Gastrocnemius medialis (tissue), 4 donors: ENCODE results near the gene DDX54.

ENCODE experiments used
- CTCF ChIP-seq, 5 experiments: fragments of 450-650 bp in 3 of 5; fragments of 200-600 bp in 2 of 5; sonication (generic) in 2 of 5; IDR thresholded peaks in 4 of 5; conservative IDR thresholded peaks in 1 of 5; 1 replicate in 4 of 5; 2 replicates in 1 of 5; pipeline ENCODE4 v1.5.1; 2016 to 2019; ENCODE audit warnings: antibody characterized with exemption in 5 of 5, mild to moderate bottlenecking in 3 of 5, moderate library complexity in 3 of 5
- POLR2A ChIP-seq, 2 donors: fragments of 450-650 bp; IDR thresholded peaks; one replicate each; pipeline ENCODE4 v1.6.1; 2017; ENCODE audit warnings: antibody characterized with exemption in 2 of 2, mild to moderate bottlenecking in 2 of 2, moderate library complexity in 2 of 2

- TF ChIP-seq CTCF (IDR thresholded peaks at IDR 0.05 in 4 of 5, conservative IDR thresholded peaks at IDR 0.05 in 1 of 5): no peak
- TF ChIP-seq POLR2A (IDR thresholded peaks at IDR 0.05): no peak
Measured at GRCh38 chr12:113129664-113130456, 55.4 kb downstream of the DDX54 start.
